ENCODE results near the gene MLLT6.

DNA sequence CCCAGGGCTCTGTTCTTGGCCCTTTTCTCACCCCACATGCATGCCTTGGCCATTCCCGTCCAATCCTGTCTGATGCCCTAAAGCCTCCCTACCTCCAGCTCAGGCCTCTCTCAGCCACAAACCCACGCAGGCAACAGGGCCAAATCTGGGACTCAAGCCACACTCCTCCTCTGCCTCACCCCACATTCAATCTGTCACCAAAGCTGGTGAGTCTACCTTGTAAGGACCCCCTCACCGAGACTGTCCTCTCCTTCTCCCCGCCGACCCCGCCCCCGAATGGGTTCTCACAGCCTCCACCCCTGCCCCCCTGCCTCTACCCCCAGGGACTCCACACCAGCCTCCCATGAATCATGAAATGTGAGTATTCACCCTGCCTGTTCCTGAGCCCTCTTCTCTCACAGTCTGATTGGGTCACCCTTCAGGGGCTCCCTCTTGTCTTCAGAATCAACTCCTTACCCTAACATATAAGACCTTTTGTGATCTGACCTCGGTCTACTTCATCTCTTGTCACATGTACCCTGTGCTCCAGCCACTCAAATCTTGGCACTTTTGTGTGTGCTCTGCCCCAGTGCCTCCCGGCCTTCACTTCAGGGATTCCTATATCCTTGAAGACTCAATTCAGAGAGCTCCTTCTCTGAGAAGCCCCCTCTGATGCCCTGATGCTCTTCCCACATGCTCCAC lies 41.0 kb upstream of the MLLT6 start:
- TF ChIP-seq, protein P1, sequence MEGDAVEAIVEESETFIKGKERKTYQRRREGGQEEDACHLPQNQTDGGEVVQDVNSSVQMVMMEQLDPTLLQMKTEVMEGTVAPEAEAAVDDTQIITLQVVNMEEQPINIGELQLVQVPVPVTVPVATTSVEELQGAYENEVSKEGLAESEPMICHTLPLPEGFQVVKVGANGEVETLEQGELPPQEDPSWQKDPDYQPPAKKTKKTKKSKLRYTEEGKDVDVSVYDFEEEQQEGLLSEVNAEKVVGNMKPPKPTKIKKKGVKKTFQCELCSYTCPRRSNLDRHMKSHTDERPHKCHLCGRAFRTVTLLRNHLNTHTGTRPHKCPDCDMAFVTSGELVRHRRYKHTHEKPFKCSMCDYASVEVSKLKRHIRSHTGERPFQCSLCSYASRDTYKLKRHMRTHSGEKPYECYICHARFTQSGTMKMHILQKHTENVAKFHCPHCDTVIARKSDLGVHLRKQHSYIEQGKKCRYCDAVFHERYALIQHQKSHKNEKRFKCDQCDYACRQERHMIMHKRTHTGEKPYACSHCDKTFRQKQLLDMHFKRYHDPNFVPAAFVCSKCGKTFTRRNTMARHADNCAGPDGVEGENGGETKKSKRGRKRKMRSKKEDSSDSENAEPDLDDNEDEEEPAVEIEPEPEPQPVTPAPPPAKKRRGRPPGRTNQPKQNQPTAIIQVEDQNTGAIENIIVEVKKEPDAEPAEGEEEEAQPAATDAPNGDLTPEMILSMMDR (conservative IDR thresholded peaks at IDR 0.05; ENCODE audit: low read length): no peak
- no peak for TF ChIP-seq EZH2phosphoT487 (IDR thresholded peaks at IDR 0.05; ENCODE audit: borderline replicate concordance)

All from Loucy (cell line).